ENCODE results near the gene KCNC1.

The KCNC1 gene

DNA sequence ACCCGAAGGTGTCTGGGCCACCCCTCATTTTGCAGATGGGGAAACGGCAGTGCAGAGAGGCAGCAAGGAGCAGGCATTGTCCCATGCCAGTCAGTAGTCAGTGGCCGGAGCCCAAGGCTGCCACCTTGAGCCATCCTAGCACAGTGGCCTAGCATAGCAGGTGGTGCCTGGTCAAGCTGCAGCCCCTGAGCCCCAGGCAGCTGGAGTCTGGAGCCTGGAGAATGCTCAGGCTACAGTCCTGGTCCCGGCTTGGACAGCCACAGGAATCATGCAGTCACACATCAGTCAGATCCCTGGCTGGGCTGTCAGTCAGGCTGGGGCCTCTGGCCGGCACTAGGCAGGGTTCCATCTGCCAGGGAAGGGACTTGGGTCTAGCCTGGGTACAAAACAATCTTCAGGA, 18.6 kb downstream of the KCNC1 start:
- DNase-seq (ENCODE audit: low spot score) = no peak

DNA sequence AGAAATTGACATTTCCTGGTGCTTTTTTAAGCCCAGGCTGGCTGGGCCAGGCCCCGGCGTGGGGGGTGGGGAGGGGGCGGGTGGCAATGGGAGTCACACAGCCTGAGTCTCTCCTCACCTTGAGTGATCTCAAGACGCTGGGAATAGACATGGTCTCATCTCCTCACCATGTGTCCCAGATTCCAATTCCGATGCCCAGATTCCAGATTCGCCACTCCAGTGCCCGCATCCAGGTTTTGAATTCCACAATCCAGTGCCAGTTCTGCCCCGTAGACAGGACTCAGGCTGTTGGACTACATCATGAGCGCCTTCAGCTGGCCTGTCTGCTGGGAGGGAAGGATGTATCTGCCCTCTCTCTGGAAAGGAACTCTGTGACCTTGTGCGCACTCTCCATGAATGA, 19.1 kb downstream of the KCNC1 start:
- DNase-seq (ENCODE audit: low spot score) = no peak

DNA sequence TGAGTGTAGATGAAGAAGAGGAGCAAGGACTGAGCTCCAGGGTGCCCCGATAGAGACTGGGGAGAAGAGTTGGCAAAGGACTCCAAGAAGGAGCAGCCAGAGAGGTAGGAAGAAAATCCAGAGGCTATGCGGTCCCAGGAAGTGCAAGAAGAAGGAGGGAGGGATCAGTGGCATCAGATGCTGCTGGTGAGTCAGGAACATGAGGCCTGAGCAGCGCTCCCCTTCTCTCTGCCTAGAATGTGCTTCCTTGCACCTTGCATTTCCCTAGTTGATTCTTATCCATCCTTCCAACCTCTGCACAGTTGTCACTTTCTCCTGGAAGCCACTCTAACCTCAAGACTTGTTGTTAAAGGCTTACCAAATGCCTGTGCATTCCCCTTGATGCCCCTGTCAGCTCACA, 21.3 kb downstream of the KCNC1 start:
- no peak for DNase-seq (ENCODE audit: low spot score)

DNA sequence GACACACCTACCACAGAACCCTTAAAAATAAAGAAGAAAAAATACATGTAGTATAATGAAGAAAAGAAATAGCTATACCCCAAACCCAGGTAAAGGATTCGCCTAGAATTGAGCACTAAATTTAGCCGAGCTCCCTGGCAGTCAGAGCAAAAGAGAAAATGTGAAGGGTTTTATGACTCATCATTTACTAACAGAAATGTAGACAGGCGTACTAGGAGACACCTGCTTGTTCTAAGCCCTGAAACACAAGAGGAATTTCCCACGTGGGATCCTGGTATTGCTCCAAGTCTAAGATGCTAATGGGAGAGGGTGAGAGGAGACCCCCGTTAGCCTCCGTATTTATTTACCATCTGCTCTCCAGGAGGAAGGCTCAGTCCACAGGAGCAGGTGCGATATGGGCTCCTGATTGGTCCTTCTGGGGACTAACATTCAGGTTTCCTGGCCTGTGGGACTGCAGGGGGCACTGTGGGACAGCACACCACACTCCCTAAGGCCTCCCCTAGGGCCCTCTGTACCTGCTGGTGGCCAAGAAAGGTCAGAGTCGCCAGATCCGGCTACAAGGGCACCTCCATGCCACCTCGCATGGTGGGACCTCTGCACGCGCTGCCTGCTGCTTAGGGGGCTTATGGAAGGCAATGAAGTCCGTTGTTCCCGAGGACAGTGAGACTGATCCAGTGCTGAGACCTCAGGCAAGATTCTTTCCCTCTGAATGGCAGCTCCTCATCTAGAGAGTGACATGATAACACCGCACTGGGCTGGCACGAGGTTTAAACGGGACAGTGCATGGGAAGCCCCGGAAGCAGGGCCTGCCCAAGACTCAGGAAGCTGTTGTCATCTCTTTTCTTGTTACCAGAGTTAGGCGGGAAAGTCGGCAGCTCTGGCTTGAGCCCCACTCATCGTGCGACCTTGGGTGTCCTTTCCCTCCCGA, 25.8 kb downstream of the KCNC1 start:
- DNase-seq (ENCODE audit: low spot score) = peak; percentile 50

DNA sequence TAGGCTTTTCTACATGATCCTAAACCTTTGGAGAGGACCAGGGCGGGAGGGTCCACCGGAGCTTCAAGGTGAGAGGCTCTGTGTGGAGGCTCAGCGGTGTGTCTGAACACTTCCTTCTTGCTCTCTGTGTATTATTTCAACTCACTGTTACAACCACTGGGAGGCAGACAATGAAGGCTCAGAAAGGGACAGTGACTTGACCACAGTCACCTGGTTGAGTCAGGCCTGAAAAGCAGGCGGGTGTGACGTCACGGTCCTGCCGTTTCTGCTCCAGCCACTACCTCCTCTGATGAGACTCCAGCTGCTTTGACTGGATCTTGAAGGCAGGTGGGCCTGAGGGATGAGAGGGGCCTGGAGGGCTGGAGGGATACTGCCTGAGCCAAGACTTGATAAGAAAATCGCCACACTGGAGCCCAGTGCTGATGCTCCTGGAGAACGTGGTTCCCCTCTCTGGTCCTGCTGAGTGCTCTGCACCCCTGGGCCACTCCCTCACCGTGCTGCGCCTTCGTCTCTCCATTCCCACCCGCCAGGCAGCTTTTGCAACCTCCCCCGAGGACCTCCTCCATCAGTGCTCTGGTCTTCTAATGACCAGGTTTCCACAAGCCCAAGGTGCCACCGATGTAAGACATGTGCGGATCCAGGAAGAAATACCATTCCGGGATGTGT, 27.9 kb downstream of the KCNC1 start:
- DNase-seq (ENCODE audit: low spot score) = no peak

DNA sequence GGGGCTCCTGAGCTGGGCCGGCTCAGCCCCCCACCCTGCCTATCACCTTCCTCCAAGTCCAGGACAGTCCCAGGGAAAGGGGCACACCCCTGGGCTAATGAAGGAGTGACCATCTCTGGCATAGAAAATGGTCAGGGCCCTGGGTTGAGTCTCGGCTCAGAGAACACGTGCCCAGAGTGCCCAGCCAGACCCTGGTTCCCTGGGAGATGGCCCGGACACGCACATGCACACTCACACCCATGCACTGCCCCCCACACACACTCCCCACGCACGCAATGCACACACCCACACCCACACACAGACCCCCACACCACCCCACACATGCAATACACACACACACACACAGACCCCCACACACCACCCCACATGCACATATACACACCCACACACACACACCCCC, 28.7 kb downstream of the KCNC1 start:
- DNase-seq (ENCODE audit: low spot score) = no peak

DNA sequence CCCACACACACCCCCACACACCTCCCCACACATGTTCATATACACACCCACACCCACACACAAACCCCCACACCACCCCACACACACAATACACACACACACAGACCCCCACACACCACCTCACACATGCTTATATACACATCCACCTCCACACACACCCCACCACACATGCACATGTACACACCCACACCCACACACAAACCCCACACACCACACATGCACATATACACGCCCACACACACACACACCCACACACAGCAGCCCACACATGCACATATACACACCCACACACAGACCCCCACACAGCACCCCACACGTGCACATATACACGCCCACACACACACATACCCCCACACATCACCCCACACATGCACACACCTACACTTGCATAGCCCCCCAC, 29.1 kb downstream of the KCNC1 start:
- no peak for DNase-seq (ENCODE audit: low spot score)

DNA sequence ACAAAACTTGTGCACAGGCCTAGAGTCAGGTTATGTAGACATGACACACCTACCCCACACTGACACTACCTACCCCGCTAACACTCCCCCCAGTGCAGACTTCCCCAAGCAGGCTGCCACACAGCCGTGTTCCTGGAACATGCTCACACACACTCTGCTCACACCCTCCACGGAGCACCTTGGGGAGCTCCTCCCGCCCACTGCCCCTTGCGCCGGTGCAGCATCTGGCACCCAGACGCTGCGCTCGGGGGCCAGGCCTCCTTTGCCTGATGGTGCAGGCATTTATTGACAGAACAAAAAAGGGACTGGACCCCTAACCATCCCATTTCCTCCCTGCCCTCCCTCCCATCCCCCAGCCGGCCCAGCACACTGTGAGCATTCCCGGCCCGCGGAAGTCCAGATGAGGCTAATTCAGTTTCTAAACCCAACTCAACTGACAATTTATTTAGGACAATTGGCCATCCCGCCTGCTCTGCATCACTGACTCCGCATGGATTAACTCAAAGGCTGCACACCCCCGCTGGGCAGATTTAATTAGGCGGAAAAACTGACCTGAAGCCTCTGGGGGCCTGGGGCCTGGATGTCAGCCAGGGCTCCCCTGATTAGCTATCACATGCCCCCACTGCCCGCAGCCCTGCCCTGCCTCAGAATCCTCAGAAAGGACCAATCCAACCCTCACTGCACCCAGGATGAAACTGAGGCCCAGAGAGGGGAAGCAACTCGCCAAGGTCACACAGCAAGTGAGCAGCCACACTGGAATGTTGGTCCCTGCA, 30.1 kb downstream of the KCNC1 start:
- DNase-seq (ENCODE audit: low spot score) = no peak

DNA sequence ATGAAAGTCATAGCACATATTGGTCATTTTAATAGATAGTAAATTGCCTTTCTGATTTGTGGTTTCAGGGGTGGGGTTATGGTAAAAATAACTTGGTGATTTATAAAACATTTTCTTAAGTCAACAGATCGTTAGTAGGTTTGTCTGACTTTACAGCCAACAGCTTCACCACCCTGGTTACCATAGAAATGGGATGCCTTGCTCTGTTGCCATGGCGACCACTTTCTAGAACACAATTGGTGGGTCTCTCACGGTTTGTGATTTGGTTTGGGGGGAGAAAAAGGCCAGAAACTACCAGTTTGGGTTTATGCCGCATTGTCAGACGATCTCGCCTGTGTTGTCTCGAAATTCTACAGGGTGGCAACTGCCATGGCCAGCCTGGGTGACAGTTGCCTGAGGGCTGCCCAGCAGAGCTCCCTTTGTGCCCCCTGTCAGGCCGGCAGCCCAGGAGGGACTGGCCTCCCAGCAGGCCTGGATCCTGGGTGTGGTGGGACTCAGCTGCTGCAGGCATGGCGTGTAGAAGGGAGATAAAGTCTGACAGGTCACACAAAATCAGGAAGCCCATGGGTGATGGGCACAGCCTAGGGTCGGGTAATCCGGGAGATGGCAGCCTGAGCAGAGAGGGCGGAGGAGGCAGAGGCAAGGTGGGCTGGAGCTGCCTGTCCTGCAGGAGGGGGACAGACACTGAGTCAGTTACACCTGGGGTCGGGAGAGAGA, 30.9 kb downstream of the KCNC1 start:
- no peak for DNase-seq (ENCODE audit: low spot score)

DNA sequence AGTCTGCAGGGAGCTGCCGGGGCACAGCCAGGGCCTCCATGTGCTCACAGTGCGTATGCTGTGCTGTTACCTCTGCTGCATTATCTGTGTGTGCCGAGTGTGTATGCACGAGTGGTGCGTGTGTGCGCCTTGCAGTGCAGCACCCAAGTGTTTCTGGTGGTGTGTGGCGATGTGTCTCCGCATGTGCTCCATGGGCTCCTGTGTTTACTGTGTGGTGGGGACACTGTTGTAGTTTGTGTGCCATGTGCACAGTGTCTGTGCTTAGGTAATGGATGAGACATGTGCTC, 31.4 kb downstream of the KCNC1 start:
- no peak for DNase-seq (ENCODE audit: low spot score)

DNA sequence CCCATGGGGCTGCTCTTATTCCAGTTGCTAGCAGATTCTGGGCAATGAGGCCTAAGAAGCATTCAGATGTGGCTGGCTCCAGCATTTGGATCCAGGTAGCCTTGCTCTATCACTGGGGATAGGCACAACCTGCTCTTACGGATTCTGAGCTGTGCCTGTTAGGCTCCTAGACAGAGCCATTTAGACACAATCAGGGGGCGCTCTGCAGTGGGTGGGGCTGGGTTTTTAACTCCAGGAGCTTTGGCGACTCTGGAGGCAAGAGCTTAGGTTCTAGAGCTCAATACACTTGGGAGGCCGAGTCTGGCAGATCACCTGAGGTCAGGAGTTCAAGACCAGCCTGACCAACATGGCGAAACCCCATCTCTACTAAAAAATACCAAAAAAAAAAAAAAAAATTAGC, 32.0 kb downstream of the KCNC1 start:
- DNase-seq (ENCODE audit: low spot score) = no peak

DNA sequence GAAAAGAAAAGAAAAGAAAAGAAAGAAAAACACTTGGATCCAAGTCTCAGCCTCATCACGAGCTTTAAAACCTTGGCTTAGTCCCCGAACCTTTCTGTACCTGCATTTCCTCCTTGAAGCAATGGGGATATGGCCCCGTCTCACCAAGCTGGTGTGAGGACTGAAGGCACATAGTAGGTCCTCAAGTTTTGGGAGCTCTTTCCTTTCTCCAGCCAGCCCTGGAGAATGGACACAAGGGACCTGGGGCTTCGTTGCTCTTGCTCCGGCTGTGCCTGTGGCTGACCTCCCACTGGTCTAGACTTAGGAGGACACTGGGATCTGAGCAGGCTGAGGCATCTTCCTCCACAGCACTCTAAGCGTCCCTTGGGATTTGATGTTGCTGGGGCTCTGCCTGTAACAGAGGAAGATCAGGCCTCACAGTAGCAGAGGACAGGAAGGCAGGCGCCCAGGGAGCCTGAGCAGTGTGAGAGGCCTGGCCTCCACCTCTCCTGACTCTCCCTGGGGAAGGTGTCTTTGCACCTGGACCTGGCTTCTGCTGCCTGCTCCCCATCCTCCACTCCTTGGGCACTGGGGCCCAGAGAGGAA, 32.8 kb downstream of the KCNC1 start:
- no peak for DNase-seq (ENCODE audit: low spot score)

DNA sequence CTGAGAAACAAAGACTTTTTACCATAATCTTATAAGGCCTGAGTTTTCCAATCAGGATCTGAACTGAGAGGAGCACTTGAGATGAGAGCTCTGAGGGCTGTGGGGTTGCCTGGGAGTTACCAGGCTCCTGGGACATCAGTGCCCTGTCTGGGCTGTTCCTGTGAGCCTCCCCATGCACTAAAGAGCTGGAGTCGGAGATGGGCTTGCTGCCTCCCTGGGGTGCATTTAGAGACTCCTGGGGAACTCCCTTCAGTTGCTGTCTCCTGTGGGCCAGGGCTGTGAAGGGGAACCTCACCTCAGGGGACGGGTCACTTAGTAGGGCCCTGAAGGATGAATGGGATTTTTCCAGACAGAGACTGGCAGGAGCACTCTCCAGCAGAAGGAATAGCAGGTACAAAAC, 33.3 kb downstream of the KCNC1 start:
- DNase-seq (ENCODE audit: low spot score) = no peak

DNA sequence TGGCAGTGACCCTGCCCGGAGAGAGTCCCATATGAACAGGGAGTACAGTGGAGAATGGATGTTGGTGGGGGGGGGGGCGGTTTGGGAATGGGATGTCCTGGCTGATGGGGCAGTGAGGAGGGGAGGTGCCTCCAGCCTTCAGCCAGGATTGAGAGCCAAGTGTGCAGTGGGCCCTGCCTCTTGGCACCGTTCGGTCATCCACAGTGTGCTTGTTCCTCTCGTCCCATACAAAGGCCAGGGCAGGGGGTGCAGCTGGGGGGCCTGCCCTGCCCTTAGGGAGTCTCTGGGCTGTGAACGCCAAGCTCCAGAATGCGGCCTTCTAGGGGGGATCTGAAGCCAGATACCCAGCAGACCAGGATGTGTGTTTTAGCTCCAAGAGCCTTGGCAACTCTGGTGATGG, 34.0 kb downstream of the KCNC1 start:
- no peak for DNase-seq (ENCODE audit: low spot score)

DNA sequence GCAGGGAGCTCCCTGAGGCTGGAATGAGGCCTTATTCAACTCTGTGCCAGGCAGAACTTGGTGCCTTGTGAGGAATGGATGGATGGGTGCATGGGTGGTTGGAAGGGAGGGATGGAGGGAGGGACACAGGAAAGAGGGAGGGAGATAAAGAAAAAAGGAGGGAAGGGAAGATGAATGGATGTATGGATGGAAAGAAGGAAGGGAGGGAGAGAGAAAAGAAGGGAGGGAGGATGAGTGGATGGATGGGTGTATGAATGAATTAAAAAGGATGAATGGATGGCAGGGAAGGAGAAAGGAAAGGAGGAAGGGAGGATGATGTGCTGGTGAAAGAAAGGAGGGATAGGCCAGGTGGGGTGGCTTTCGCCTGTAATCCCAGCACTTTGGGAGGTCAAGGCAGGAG, 34.6 kb downstream of the KCNC1 start:
- DNase-seq (ENCODE audit: low spot score) = no peak

DNA sequence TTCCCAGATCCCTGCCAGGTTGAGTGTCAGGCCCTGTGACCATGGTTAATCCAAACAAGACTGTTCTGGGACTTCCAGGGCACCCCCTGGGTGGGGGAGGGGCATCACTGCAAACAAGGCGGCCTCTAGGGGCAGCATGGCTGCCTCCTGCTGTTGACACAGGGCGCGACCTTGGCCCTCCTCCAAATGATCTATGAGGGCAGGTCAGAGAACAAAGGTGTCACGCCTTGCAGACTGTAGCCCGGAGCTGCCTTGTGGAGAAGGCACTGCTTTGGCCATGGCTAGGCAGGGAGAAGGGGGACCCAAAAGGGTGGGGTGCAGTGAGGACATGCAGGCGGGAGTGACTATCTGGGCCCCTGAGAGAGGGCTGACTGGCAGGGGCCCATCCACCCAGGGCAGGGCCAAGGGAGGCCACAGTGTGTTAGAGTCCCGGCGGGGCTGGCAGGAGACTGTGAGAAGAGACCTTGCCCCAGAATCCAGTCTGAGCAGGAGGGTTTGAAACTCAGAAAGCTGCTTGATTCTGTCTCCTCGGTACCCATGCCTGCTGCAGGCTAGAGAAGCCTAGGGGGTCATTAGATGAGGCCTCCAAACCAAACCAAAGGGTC, 35.6 kb downstream of the KCNC1 start:
- peak; percentile 26 for DNase-seq (ENCODE audit: low spot score)

DNA sequence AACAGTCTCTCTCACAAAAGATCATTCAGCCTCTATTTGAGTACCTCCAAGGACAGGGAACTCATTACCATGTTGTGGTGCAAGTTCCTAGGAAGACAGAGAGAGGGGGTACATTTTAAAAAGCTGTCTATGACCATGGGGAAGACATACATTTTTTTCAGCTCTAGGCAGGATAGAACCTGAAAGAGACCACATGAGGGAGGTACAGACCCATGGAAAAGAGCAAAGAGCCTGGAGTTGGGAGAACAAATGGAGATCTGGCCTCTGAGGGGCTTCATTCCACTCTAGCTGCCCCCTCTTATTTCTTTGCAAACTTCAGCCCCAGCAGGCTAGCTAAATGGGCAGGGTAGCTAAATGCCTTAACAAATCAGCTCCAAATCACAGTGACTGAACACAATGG, 36.3 kb downstream of the KCNC1 start:
- no peak for DNase-seq (ENCODE audit: low spot score)

DNA sequence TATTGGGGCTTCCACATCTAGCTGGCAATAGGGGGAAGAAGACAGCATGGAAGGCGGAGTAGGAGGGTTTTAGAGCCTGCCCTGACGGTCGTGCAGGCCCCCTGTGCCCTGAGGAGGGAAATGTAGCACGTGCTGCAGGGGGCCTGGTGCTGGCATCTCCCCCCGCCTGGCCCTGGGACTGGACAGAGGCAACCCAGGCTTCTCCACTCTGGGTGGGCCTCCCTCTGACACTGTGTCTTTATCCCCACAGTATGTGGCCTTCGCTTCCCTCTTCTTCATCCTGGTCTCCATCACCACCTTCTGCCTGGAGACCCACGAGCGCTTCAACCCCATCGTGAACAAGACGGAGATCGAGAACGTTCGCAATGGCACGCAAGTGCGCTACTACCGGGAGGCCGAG, 36.8 kb downstream of the KCNC1 start:
- no peak for DNase-seq (ENCODE audit: low spot score)

DNA sequence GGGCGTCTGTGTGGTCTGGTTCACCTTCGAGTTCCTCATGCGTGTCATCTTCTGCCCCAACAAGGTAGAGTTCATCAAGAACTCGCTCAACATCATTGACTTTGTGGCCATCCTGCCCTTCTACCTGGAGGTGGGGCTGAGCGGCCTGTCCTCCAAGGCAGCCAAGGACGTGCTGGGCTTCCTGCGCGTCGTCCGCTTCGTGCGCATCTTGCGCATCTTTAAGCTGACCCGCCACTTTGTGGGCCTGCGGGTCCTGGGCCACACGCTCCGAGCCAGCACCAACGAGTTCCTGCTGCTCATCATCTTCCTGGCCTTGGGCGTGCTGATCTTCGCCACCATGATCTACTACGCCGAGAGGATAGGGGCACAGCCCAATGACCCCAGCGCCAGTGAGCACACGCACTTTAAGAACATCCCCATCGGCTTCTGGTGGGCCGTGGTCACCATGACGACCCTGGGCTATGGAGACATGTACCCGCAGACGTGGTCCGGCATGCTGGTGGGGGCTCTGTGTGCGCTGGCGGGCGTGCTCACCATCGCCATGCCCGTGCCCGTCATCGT, 37.3 kb downstream of the KCNC1 start:
- no peak for DNase-seq (ENCODE audit: low spot score)

DNA sequence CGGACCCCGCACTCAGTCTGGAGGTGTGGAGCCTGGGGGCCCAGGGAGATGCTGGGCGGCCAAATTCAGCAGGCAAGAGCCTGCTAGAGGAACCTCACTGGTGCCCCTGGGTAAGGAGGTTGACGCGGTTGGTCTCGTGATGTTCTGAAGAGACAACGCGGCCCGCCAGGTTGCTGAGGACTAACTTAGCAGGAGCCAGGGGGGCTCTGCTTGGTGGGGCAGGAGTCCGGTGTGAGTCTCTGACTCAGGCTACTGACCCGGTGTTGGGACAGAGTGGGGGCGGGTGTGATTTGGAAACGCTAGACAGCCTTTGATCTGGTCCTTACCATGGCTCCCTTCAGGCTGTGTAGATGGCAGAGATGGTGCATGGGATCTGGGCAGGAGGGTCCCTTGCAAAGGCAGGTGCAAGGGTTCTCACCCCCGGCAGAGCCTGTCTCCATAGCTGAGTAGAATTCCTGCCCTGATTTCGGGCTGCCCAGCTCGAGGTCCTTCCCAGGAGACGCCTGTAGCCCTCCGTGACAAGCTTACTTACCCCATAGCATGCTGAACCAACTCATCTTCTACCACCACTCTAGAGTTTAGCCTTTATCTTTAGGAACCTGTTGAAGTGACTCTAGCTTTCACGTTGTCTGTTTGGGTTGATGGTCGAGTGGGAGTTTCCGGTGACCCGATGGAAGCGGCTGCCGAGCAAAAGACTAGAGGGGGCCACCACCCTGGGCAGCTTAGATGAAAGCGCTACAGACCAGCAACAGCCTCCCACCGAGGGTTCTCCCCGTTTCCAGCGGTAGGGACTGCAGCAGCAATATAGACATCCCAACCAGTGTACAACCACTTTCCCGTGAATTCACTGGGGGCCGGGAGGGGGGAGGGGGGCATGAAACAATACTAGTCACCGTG, 38.4 kb downstream of the KCNC1 start:
- no peak for DNase-seq (ENCODE audit: low spot score)
